Measurements from ENCODE around the gene KLHL18. TPM values are rescaled to one million over a fixed set of nuclear protein-coding genes. Genes with fewer than 3 reads are reported as not detected.
A peak's percentile ranks its signal among the peaks of the same experiment; 100 is the strongest.

Gene KLHL18
- total and polyA plus RNA-seq, 2 of the 4 experiments (the other 2 are of a cell fraction), result 29.1 to 76.2 TPM

DNA sequence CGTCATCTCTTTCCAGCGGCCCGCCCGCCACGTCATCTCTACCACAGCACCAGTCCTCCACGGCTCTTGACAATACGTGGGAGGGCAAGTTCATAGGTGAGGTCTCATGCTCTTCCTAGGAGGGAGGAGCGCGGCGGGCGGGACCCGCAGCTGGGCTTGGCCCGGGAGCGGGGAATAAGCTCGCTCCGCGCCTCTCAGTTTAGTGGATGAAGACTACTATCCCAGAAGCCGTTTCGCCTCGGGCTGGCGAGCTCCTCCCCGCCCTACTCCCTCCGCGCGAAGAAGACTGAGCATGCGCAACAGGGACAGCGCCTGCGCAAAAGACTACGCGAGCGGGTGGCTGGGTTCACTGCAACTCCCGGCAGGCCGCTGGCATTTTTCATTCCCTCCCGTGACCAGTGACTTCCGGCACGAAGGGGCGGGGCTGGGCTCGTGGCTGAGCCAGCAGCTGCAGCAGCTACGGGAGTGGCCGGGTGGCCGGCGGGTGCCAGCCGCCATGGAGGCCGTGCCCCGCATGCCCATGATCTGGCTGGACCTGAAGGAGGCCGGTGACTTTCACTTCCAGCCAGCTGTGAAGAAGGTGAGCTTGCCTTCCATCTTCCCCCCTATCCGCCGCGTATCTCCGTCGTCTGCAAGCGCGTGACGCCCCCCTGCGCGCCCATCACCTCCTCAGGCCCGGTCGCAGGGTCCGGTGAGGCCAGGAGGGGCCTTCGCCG is 98.0 kb downstream of the KLHL18 start, which contains the start of gene PTPN23 (continued):
- TF ChIP-seq NFE2L2 (IDR thresholded peaks at IDR 0.05; ENCODE audit: low read depth, low read length), result no peak
- peak; percentile 98 for TF ChIP-seq BHLHE40 (IDR thresholded peaks at IDR 0.05; ENCODE audit: low read depth, low read length)

DNA sequence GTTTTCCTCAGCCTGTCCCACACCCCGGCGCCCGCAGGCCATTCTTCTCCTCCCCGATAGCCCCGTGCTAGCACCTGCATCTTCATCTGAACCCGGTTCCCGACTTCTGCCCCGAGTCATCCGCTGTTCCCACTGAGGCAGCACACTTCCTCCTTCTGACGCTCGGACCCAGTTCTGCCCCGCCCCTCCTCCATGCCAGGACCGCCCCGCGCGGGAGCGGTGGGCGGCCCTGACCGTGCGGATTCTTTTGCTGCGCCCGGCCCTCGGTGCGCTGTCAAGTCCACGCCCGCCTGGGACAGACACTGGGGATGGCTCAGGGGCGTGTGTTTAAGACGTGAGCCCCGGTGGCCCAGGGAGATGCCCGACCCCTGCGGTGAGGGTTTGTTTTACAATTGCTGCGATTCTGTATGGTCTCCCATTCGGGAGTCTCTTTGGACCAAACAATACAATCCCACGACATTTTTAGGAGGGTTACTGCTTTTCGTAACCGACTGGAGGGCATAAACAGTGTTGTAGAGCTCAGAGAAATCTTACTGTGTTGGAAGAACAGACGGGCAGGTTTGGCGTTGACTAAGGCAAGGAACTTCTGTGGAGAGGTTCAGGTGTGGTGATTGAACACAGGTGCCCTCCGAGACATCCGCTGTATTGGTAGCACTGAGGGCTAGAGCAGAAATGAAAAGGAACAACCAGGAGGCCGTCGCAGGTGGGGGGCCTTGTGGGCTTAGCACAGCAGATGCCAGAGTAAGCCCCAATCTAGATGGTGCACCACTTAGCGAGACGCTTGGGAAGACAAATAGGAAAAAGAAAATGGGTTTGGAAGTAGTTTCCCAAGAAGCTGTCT is 98.8 kb downstream of the KLHL18 start:
- Histone ChIP-seq H2AK9ac (replicated peaks; ENCODE audit: low read depth, low read length, poor library complexity) (peak overlapping the region; percentile 99), H3K9ac (ENCODE audit: low read depth, low read length) (peak overlapping the region; percentile 75), H3K4ac (ENCODE audit: low read depth, low read length) (peak overlapping the region; percentile 95), H3K36me3 (ENCODE audit: control insufficient read depth, insufficient read depth, low read length) (peaks cover 4% of the 10 kb centered on the region; the same call in 1 of the 2 replicates), H3K9me1 (ENCODE audit: insufficient read depth, low read length) (peaks cover 15% of the 10 kb centered on the region), H3K27me3 (ENCODE audit: control insufficient read depth, insufficient read depth, low read length) (no peaks in the 10 kb centered on the region), H4K5ac (ENCODE audit: low read depth, low read length) (peak overlapping the region; percentile 32), H2BK20ac (ENCODE audit: low read depth, low read length) (no peak overlapping the region), H2AK5ac (ENCODE audit: low read depth, low read length) (peak overlapping the region; percentile 97), H4K20me1 (ENCODE audit: insufficient read depth, low read length) (peaks cover 40% of the 10 kb centered on the region), H3K56ac (ENCODE audit: extremely low read depth, insufficient read depth, low read length) (peak overlapping the region; percentile 67; the same call in 1 of the 2 replicates), H3K9me3 (ENCODE audit: control insufficient read depth, insufficient read depth, low read length) (no peaks in the 10 kb centered on the region), H4K8ac (ENCODE audit: low read depth in 2 of 2, low read length in 2 of 2) (peak overlapping the region; percentile 80 to 93; a peak in 3 of 4 replicates), H3K23ac (ENCODE audit: low read depth, low read length) (peak overlapping the region; percentile 89), H3K79me1 (ENCODE audit: low read depth in 1 of 2, low read length in 2 of 2) (peaks cover 32 to 73% of the 10 kb centered on the region in 2 experiments), H4K91ac (ENCODE audit: insufficient read depth, low read depth, low read length) (peak overlapping the region; percentile 89), H2AFZ (replicated peaks; ENCODE audit: low read length, poor library complexity) (peak overlapping the region; percentile 86), H3K4me3 (ENCODE audit: insufficient read depth, low read depth, low read length) (peak overlapping the region; percentile 58), H2BK5ac (ENCODE audit: low read depth, low read length, poor library complexity, severe bottlenecking) (peak overlapping the region; percentile 74), H3K4me2 (ENCODE audit: low read depth, low read length) (peak overlapping the region; percentile 94), H2BK120ac (ENCODE audit: low read depth, low read length) (0 out of 2 replicates have a peak overlapping the region, but pooled peaks have one; percentile 19), H3K18ac (ENCODE audit: low read depth, low read length) (peak overlapping the region; percentile 11; the same call in 1 of the 2 replicates), H3K4me1 (ENCODE audit: control insufficient read depth, insufficient read depth, low read length) (peaks cover 7% of the 10 kb centered on the region), H3K27ac (ENCODE audit: insufficient read depth, low read length) (peak overlapping the region; percentile 75), H3K14ac (replicated peaks; ENCODE audit: low read depth, low read length) (peak overlapping the region; percentile 97), H2BK15ac (ENCODE audit: low read depth, low read length) (no peak overlapping the region)
- 2% methylated on average over 18 of the region's 44 CpGs; no CpG with 5 or more reads in 1 of the 2 experiments for WGBS, 2 experiments (ENCODE audit: extremely low coverage in 2 of 2, insufficient read length in 1 of 2)
- dilution Hi-C loops (cut with HindIII; ENCODE audit: low sequenced_read_pairs, unreplicated experiment), result no loop called here
- DNase-seq (peak; percentile 85), ATAC-seq (ENCODE audit: low read depth) (peak; percentile 86)
- in situ Hi-C loops (cut with MboI; ENCODE audit: low sequenced_read_pairs), result no loop called here
- intact Hi-C loops (cut with micrococcal nuclease), result loop anchor here (5.0 kb wide), 1 partner anchor 406 kb away; no protein-coding TSS in a partner anchor
- BruUV-seq (replicated peaks), result no TSS peak
- ChIA-PET CTCF (no interaction called here), POLR2A (ENCODE audit: unreplicated experiment) (interaction anchor here (0.5 to 1.3 kb wide), 2 partner anchors 13 to 405 kb away, joined by 4 read pairs; no protein-coding TSS in a partner anchor)
- TF ChIP-seq MXI1 (IDR thresholded peaks at IDR 0.05; ENCODE audit: borderline replicate concordance, low read depth, low read length), result peak; percentile 98
- peak; percentile 38 for TF ChIP-seq POLR2A (IDR thresholded peaks at IDR 0.05; ENCODE audit: low read depth, low read length)
- TF ChIP-seq CHD1 (IDR thresholded peaks at IDR 0.05; ENCODE audit: low read depth, low read length), result peak; percentile 84; the same call in 1 of the 2 replicates
- no peak for TF ChIP-seq RFX5 (IDR thresholded peaks at IDR 0.05; ENCODE audit: low read depth, low read length)
- no peak; the same call in 1 of the 2 replicates for TF ChIP-seq RAD21 (IDR thresholded peaks at IDR 0.05; ENCODE audit: low read length)

Measured in IMR-90 (cell line).